Mucosa of descending colon (tissue), 3 donors: ENCODE results near the gene YTHDF1. TPM values are rescaled to one million over a fixed set of nuclear protein-coding genes. Genes with fewer than 3 reads are reported as not detected.

Experiments used
- ATAC-seq: fragments of 200-7000 bp; cut with Tn5 transposase; one replicate; pipeline ENCODE4 v1.9.1; 2020; ENCODE audit warnings: mild to moderate bottlenecking, moderate library complexity
- DNase-seq, 3 donors: peaks; one replicate each; pipeline ENCODE4 v3.0.0-alpha.2; 2020
- H3K36me3 ChIP-seq: fragments of 200-600 bp; one replicate; pipeline ENCODE4 v1.8.0; 2021; ENCODE audit warnings: low read depth, mild to moderate bottlenecking
- H3K4me1 ChIP-seq: fragments of 200-600 bp; one replicate; pipeline ENCODE4 v1.8.0; 2021; ENCODE audit warnings: low read depth, mild to moderate bottlenecking
- H3K4me3 ChIP-seq: fragments of 200-600 bp; one replicate; pipeline ENCODE4 v1.8.0; 2021; ENCODE audit warnings: mild to moderate bottlenecking
- H3K9me3 ChIP-seq: fragments of 200-600 bp; one replicate; pipeline ENCODE4 v1.8.0; 2021; ENCODE audit warnings: mild to moderate bottlenecking
- CTCF ChIP-seq: fragments of 200-600 bp; IDR thresholded peaks from one replicate; pipeline ENCODE4 v1.8.0; 2022; ENCODE audit warnings: antibody characterized with exemption, mild to moderate bottlenecking
- intact Hi-C, 2 donors: fragments of 100-400 bp; cut with DNase I in 1 of 2; cut with micrococcal nuclease in 1 of 2; formaldehyde crosslinking; loops; one replicate each; pipeline versions ENCODE4 v1.11.0 to v1.11.1; 2022; cut with DNase I, micrococcal nuclease
- total RNA-seq, 3 donors: library from RNA; stranded (reverse); fragmentation: NEBNext Ultra II Directional in 2 of 3; extraction: Animal tissue kit (Norgen Biotek cat#: 25700) in 2 of 3; gene quantifications; one replicate each; pipeline versions ENCODE4 v1.2.1 to v1.2.4, GENCODE V29; 2021 to 2023
- donor health status: DM: no; HTN: no; CAD: no; lungs with moderate emphysema.
- donor health status: DM: no; HTN: no; CAD: no.
- donor health status: DM: no; HTN: yes; CAD: no.

YTHDF1 gene
- total RNA-seq, 3 donors from 2014 or later = 32.0 to 37.2 (median 34.2) TPM

GRCh38 chr20:63151554-63152321 is 64.2 kb downstream of the YTHDF1 start:
- intact Hi-C loops = no loop called here
- no peak for TF ChIP-seq CTCF
- no peaks in the 10 kb centered on the region for H3K36me3 ChIP-seq
- ATAC-seq (no peak), DNase-seq (peak; percentile 3 to 25 (median 11))
- peaks cover 3% of the 10 kb centered on the region for H3K9me3 ChIP-seq
- H3K4me1 ChIP-seq = no peaks in the 10 kb centered on the region
- no peak overlapping the region for H3K4me3 ChIP-seq

GRCh38 chr20:63150911-63151531 is 64.9 kb downstream of the YTHDF1 start:
- Histone ChIP-seq H3K4me3 (no peak overlapping the region), H3K36me3 (no peaks in the 10 kb centered on the region), H3K4me1 (no peaks in the 10 kb centered on the region), H3K9me3 (peaks cover 3% of the 10 kb centered on the region)
- no peak for ATAC-seq
- intact Hi-C loops = no loop called here
- peak in 2 of 3 donors; percentile 13 to 33 for DNase-seq
- TF ChIP-seq CTCF = no peak

- no peak for ATAC-seq
- Histone ChIP-seq H3K36me3 (no peaks in the 10 kb centered on the region), H3K4me1 (no peaks in the 10 kb centered on the region), H3K4me3 (no peak overlapping the region), H3K9me3 (peaks cover 3% of the 10 kb centered on the region)
- intact Hi-C loops = no loop called here
- peak in 2 of 3 donors; percentile 14 to 35 for DNase-seq
- TF ChIP-seq CTCF = no peak
Observed at GRCh38 chr20:63150391-63150898, 65.5 kb downstream of the YTHDF1 start.

GRCh38 chr20:63149531-63150192 is 66.3 kb downstream of the YTHDF1 start:
- no peaks in the 10 kb centered on the region for H3K4me1 ChIP-seq
- ATAC-seq (no peak), DNase-seq (peak in 2 of 3 donors; percentile 10 to 32)
- TF ChIP-seq CTCF = no peak
- intact Hi-C loops = no loop called here
- peaks cover 3% of the 10 kb centered on the region for H3K9me3 ChIP-seq
- no peak overlapping the region for H3K4me3 ChIP-seq
- H3K36me3 ChIP-seq = no peaks in the 10 kb centered on the region

GRCh38 chr20:63148696-63149095 is 67.2 kb downstream of the YTHDF1 start:
- Histone ChIP-seq H3K9me3 (peaks cover 3% of the 10 kb centered on the region), H3K36me3 (no peaks in the 10 kb centered on the region), H3K4me3 (no peak overlapping the region), H3K4me1 (no peaks in the 10 kb centered on the region)
- no peak for TF ChIP-seq CTCF
- intact Hi-C loops = no loop called here
- ATAC-seq = no peak
- peak in 2 of 3 donors; percentile 12 to 16 for DNase-seq
